Astrocyte of the cerebellum (primary cell): ENCODE data around the gene AIMP2.
"Not testable (repeated sequence)": the region's sequence is repeated elsewhere in the genome, so short reads cannot be mapped to it uniquely, and the experiment has no call there.

Experiments used
- DNase-seq: peaks from one replicate; pipeline ENCODE4 v3.0.0-alpha.2; 2011; ENCODE audit warnings: low read depth
- H3K4me3 ChIP-seq: 2 replicates; pipeline ENCODE4 v1.5.1; 2011; ENCODE audit warnings: mild to moderate bottlenecking, low read depth, low read length, moderate library complexity
- in situ Hi-C: cut with HindIII; loops from 2 replicates; pipeline ENCODE4 v1.10.0; 2017; ENCODE audit warnings: low sequenced_read_pairs
- TF ChIP-seq, protein P1 (sequence below): IDR thresholded peaks from 2 replicates; pipeline ENCODE4 v1.5.1; 2012; ENCODE audit warnings: low read length, low read depth, moderate library complexity, mild to moderate bottlenecking; ENCODE audit errors: missing control alignments

Gene AIMP2

GRCh38 chr7:6008668-6009611, at the start of gene AIMP2, which contains the start of gene PMS2:
Gene AIMP2 (plus strand): TSS chr7:6009272. CDS start chr7:6009364, 92 bp downstream.
Gene PMS2 (minus strand): TSS chr7:6009049. CDS start chr7:6009019, 30 bp downstream.
- TF ChIP-seq, protein P1, sequence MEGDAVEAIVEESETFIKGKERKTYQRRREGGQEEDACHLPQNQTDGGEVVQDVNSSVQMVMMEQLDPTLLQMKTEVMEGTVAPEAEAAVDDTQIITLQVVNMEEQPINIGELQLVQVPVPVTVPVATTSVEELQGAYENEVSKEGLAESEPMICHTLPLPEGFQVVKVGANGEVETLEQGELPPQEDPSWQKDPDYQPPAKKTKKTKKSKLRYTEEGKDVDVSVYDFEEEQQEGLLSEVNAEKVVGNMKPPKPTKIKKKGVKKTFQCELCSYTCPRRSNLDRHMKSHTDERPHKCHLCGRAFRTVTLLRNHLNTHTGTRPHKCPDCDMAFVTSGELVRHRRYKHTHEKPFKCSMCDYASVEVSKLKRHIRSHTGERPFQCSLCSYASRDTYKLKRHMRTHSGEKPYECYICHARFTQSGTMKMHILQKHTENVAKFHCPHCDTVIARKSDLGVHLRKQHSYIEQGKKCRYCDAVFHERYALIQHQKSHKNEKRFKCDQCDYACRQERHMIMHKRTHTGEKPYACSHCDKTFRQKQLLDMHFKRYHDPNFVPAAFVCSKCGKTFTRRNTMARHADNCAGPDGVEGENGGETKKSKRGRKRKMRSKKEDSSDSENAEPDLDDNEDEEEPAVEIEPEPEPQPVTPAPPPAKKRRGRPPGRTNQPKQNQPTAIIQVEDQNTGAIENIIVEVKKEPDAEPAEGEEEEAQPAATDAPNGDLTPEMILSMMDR = peak; percentile 12
- H3K4me3 ChIP-seq = peak within 1 kb of the TSS; percentile 88
- in situ Hi-C loops = loop anchor here (10.0 kb wide), 1 partner anchor 106 kb away; no protein-coding TSS in a partner anchor
- peak; percentile 95 for DNase-seq

- in situ Hi-C loops, H3K4me3 ChIP-seq, DNase-seq: not testable (repeated sequence)
Measured at GRCh38 chr7:5963205-5963604, 45.9 kb upstream of the AIMP2 start.

GRCh38 chr7:5963810-5964209, 45.3 kb upstream of the AIMP2 start:
- in situ Hi-C loops = not testable (repeated sequence)

DNA sequence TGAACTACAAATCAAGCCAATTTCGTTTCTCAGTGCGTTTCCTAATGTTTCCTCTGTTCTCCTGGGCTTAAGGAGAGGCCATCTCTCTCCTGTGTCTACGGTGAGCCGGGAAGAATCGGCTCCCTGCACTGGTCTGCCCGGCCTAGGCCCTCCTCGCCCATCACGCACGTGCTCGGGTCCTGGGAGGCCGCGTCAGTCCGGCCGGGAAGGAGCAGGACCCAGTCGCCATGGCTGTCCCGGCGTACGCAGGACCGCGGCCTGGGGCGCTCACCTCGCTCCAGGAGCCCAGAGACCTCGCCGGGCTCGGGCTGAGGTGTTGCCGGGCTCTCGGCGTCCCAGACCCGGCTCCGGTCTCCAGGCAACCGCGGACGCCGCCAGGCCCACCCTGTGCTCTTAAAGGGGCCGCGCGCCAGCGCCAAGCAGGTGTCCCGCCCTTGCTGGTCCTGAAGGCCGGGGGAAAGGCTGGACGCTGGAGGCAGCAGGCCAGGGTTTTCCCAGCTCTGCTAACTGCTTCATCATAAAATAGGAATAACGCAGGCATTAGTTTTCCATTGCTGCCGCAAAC, 38.6 kb upstream of the AIMP2 start, which contains the start of gene RSPH10B:
Gene RSPH10B, minus strand, starts transcription at position 343 of the 565 bp plus-strand sequence. CDS start 3,573 bp downstream, outside the sequence.
- DNase-seq, in situ Hi-C loops, H3K4me3 ChIP-seq: not testable (repeated sequence)

More at GRCh38 chr7:5963810-5964209, 45.3 kb upstream of the AIMP2 start:
- DNase-seq, H3K4me3 ChIP-seq: not testable (repeated sequence)

GRCh38 chr7:5973580-5973979, 35.5 kb upstream of the AIMP2 start:
- DNase-seq, in situ Hi-C loops, H3K4me3 ChIP-seq: not testable (repeated sequence)

- in situ Hi-C loops, DNase-seq: not testable (repeated sequence)
Measured at GRCh38 chr7:5979680-5980314, 29.3 kb upstream of the AIMP2 start.

DNA sequence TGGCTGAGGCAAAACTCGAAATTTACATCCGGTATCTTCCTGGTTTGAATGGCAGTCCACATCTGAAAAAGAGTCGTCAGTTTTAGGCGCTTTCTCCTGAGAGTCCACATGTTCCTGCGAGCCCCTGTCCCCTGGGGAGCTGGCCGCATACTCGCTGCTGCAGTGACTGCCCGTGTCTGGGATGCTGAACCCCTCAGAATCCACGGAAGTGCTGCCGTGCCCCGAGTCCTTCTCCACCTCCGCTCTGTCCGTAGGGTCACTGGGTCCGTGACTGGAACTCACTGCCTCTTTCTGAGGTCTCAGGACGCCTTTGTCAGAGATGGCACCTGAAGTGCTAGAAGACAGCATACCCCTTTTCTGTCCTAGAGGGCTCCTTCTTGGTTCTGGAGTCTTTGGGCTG, 22.0 kb upstream of the AIMP2 start:
- DNase-seq, in situ Hi-C loops, H3K4me3 ChIP-seq: not testable (repeated sequence)

More at GRCh38 chr7:5979680-5980314, 29.3 kb upstream of the AIMP2 start:
- not testable (repeated sequence) for H3K4me3 ChIP-seq

GRCh38 chr7:5997210-5997808, 11.8 kb upstream of the AIMP2 start:
- DNase-seq = peak; percentile 57
- TF ChIP-seq, protein P1 = peak; percentile 70
- in situ Hi-C loops = no loop called here
- no peak overlapping the region for H3K4me3 ChIP-seq

GRCh38 chr7:6007386-6007785, 1.7 kb upstream of the AIMP2 start:
- no peak for DNase-seq
- H3K4me3 ChIP-seq = no peak overlapping the region
- in situ Hi-C loops = loop anchor here (10.0 kb wide), 1 partner anchor 107 kb away; no protein-coding TSS in a partner anchor
- TF ChIP-seq, protein P1 = no peak

- in situ Hi-C loops = loop anchor here (10.0 kb wide), 1 partner anchor 107 kb away; no protein-coding TSS in a partner anchor
- not testable (repeated sequence) for DNase-seq
- H3K4me3 ChIP-seq = peak overlapping the region; percentile 88
Measured at GRCh38 chr7:6007835-6008590, 1.1 kb upstream of the AIMP2 start.

- DNase-seq, in situ Hi-C loops: not testable (repeated sequence)
- peak overlapping the region; percentile 88 for H3K4me3 ChIP-seq
Measured at GRCh38 chr7:6010370-6010769, 1.3 kb downstream of the AIMP2 start.
